Ovary (tissue), 9 donors: ENCODE measurements around the gene SLC35G4. TPM values are rescaled to one million over a fixed set of nuclear protein-coding genes. Genes with fewer than 3 reads are reported as not detected.

Experiments
- DNase-seq, 5 donors: peaks; one replicate each; pipeline ENCODE4 v3.0.0-alpha.2; 2019 to 2020
- H3K27ac ChIP-seq, 2 donors: fragments of 200-600 bp; one replicate each; pipeline versions ENCODE4 v1.5.1 to v1.8.0; 2019 to 2022
- H3K27me3 ChIP-seq: fragments of 200-600 bp; one replicate; pipeline ENCODE4 v1.8.0; 2022
- H3K36me3 ChIP-seq: fragments of 200-600 bp; sonication (generic); one replicate; pipeline ENCODE4 v1.5.1; 2019
- H3K4me1 ChIP-seq: one replicate; pipeline ENCODE4 v1.8.1; 2013; ENCODE audit warnings: mild to moderate bottlenecking, moderate library complexity; ENCODE audit not compliant: insufficient read depth
- H3K4me3 ChIP-seq: fragments of 200-600 bp; sonication (generic); one replicate; pipeline ENCODE4 v1.5.1; 2017
- H3K9me3 ChIP-seq, 2 donors: fragments of 200-600 bp in 1 of 2; sonication (generic) in 1 of 2; one replicate each; pipeline versions ENCODE4 v1.5.1 to v1.8.1; 2013 to 2019; ENCODE audit warnings: mild to moderate bottlenecking in 1 of 2, moderate library complexity in 1 of 2
- EP300 ChIP-seq: sonication (generic); formaldehyde crosslinking; IDR thresholded peaks from one replicate; pipeline ENCODE4 v1.6.1; 2017; ENCODE audit warnings: antibody characterized with exemption
- POLR2A ChIP-seq: fragments of 450-650 bp; IDR thresholded peaks from one replicate; pipeline ENCODE4 v1.6.1; 2017; ENCODE audit warnings: antibody characterized with exemption, mild to moderate bottlenecking, moderate library complexity
- WGBS, 3 donors: extraction: QIAGEN DNeasy Blood & Tissue Kit in 1 of 3; methylation state at CpG; one replicate each; pipeline versions ENCODE4 v1.1.5 to v1.1.7; 2013 to 2017; 5-methylcytosine and 5-hydroxymethylcytosine counted together
- intact Hi-C, 4 donors: fragments of 100-400 bp; cut with DNase I; formaldehyde crosslinking; loops; one replicate each; pipeline versions ENCODE4 v1.11.0 to v1.15.1; 2022 to 2023
- polyA plus RNA-seq, 2 donors: library from polyadenylated mRNA; stranded (reverse); fragments of 200-250 nt in 1 of 2; fragments of 350-450 nt in 1 of 2; fragmentation: Illumina TruSeq in 1 of 2; extraction: RNeasy Lipid Tissue Mini Kit (QIAGEN cat#74804) in 1 of 2; gene quantifications; one replicate each; pipeline ENCODE4 v1.2.3, GENCODE V29; 2013 to 2014
- total RNA-seq, 7 donors: library from RNA; depleted of rRNA in 2 of 7; stranded (reverse); fragments of >200 nt in 2 of 7; fragmentation: NEBNext Ultra II Directional in 3 of 7; extraction: Animal tissue kit (Norgen Biotek cat#: 25700) in 3 of 7; gene quantifications; one replicate each; pipeline versions ENCODE4 v1.1.0 to v1.2.4, GENCODE V29; 2016 to 2023
- TF ChIP-seq, protein P1 (sequence below), 3 donors: fragments of 450-650 bp in 2 of 3; fragments of 200-600 bp in 1 of 3; IDR thresholded peaks; one replicate each; pipeline versions ENCODE4 v1.5.1 to v1.8.0; 2016 to 2022; ENCODE audit warnings: antibody characterized with exemption in 3 of 3, mild to moderate bottlenecking in 1 of 3
- donor health status: DM: no; HTN: no; CAD: no; lungs with moderate emphysema.
- donor health status: DM: no; HTN: no; CAD: no.
- donor health status: Bipolar disorder and iron deficiency.
- donor health status: DM: yes; HTN: yes; CAD: no.
- donor health status: DM: no; HTN: no; CAD: no.
- donor health status: DM: yes; HTN: yes; CAD: no.

SLC35G4 gene
- total and polyA plus RNA-seq, 9 donors, result not detected

DNA sequence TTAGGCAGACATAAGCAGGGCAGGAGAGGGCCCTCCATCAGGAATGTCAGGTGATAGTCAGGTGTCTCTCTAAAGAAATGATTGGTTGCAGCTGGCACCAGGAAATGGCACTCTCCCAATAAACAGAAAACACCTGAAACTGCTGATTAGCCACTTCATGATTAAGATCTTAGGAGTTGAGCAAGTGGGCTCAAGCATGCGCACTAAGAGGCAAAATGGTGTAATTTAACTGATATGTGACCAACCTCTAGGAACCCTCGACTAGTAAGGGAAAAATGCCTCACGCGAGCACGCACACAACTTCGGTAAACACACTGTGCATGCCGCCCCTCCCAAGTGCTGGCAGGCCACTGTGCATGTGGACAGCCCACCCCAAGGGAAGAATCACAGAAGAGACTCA, 23.8 kb upstream of the SLC35G4 start:
- no peaks in the 10 kb centered on the region for H3K9me3 ChIP-seq
- no peak for DNase-seq
- no peak overlapping the region for H3K4me3 ChIP-seq
- no peaks in the 10 kb centered on the region for H3K27me3 ChIP-seq
- H3K4me1 ChIP-seq, result no peaks in the 10 kb centered on the region
- H3K27ac ChIP-seq, result no peak overlapping the region
- WGBS, 3 donors, result 67 to 75% (median 71%) methylated on average over 7 of the region's 7 CpGs
- TF ChIP-seq POLR2A, result no peak
- no peak for TF ChIP-seq EP300
- TF ChIP-seq, protein P1, sequence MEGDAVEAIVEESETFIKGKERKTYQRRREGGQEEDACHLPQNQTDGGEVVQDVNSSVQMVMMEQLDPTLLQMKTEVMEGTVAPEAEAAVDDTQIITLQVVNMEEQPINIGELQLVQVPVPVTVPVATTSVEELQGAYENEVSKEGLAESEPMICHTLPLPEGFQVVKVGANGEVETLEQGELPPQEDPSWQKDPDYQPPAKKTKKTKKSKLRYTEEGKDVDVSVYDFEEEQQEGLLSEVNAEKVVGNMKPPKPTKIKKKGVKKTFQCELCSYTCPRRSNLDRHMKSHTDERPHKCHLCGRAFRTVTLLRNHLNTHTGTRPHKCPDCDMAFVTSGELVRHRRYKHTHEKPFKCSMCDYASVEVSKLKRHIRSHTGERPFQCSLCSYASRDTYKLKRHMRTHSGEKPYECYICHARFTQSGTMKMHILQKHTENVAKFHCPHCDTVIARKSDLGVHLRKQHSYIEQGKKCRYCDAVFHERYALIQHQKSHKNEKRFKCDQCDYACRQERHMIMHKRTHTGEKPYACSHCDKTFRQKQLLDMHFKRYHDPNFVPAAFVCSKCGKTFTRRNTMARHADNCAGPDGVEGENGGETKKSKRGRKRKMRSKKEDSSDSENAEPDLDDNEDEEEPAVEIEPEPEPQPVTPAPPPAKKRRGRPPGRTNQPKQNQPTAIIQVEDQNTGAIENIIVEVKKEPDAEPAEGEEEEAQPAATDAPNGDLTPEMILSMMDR (IDR thresholded peaks at IDR 0.05), result no peak
- H3K36me3 ChIP-seq, result no peaks in the 10 kb centered on the region
- intact Hi-C loops, result no loop called here

DNA sequence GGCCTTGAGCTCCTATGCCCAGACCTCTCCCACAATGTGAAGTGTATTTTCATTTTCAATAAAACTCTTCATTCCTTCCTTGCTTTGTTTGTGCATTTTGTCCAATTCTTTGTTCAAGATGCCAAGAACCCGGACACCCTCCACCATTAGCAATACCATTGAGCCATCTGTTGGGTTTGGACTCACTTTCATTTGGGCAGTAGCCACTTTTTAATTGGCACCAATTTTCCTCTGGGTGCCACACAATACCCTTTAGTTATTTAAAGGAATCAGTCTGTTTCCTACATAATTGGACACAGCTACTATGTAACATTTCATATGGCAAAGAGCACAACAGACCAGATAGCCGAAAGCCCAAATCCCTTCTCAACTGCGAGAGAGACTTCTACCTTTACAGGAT, 22.5 kb upstream of the SLC35G4 start:
- no peaks in the 10 kb centered on the region for H3K36me3 ChIP-seq
- intact Hi-C loops, result no loop called here
- no peaks in the 10 kb centered on the region for H3K9me3 ChIP-seq
- no peak for TF ChIP-seq EP300
- TF ChIP-seq POLR2A, result no peak
- TF ChIP-seq, protein P1 (IDR thresholded peaks at IDR 0.05), result no peak
- 85 to 88% (median 87%) methylated on average over 3 of the region's 3 CpGs for WGBS, 3 donors
- DNase-seq, result no peak
- H3K4me3 ChIP-seq, result no peak overlapping the region
- no peak overlapping the region for H3K27ac ChIP-seq
- no peaks in the 10 kb centered on the region for H3K4me1 ChIP-seq
- H3K27me3 ChIP-seq, result no peaks in the 10 kb centered on the region

DNA sequence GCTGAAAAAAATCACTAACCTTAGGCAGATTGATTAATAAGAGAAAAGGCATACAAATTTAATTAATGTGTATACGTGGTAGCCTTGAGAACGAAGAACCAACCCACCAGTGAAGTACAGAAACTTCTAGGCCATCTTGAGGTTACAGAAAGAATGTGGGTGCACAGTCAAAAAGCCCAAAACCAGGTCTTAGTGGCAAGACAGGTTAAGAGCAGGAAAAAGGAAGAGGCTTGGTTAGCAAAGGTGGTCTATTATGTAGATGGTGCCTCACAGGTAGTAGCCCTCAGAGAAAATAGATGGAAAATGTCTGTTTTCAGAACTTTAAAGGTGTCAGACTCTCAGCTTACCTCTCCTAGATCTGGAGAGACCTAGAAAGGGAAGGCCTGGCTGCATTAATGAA, 22.0 kb upstream of the SLC35G4 start:
- 80 to 88% (median 86%) methylated on average over 2 of the region's 2 CpGs for WGBS, 3 donors
- Histone ChIP-seq H3K36me3 (no peaks in the 10 kb centered on the region), H3K27ac (no peak overlapping the region), H3K9me3 (no peaks in the 10 kb centered on the region), H3K4me1 (no peaks in the 10 kb centered on the region), H3K27me3 (no peaks in the 10 kb centered on the region), H3K4me3 (no peak overlapping the region)
- DNase-seq, result no peak
- TF ChIP-seq, protein P1 (IDR thresholded peaks at IDR 0.05), result no peak
- TF ChIP-seq POLR2A, result no peak
- intact Hi-C loops, result no loop called here

DNA sequence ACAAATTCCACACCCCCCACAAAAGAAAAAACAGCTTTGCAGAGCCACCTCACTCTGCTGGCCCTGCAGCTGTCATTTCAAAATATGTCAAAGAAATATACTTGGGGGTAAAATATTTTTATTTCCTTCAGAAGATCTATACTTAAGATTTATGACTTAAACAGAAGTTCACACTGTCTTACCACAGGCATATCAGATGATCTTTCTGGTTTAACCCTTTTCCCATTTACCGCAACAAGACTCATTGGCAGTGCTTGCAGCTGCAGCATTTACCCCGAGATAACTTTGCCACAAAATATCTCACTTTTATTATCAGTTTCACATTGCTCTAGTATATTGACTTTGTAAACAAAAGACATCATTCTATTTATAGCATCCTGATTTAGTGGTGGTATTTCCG, 21.6 kb upstream of the SLC35G4 start:
- intact Hi-C loops, result no loop called here
- DNase-seq, result no peak
- no peaks in the 10 kb centered on the region for H3K36me3 ChIP-seq
- no peak overlapping the region for H3K4me3 ChIP-seq
- H3K27ac ChIP-seq, result no peak overlapping the region
- no peaks in the 10 kb centered on the region for H3K9me3 ChIP-seq
- WGBS, 3 donors, result 37 to 60% (median 43%) methylated on average over 3 of the region's 3 CpGs
- no peak for TF ChIP-seq POLR2A
- TF ChIP-seq, protein P1 (IDR thresholded peaks at IDR 0.05), result no peak
- TF ChIP-seq EP300, result no peak
- H3K27me3 ChIP-seq, result no peaks in the 10 kb centered on the region
- no peaks in the 10 kb centered on the region for H3K4me1 ChIP-seq

DNA sequence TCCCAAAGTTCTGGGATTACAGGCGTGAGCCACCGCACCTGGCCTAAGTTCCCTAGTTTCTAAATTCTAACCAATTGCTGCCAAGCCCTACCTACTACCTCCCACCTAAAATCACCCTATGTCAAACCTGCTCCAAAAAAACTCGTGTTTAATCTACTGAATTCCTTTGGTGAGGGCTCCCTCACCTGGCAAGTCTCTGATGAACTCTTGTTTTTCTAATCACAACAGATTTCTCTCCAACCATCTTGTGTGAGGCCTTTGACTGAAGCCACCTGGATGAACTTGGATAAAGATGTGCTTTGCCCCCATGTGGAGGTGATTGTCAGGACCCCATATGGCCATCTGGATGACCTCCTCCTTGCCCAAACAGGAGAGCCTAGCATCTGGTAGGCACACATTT, 17.4 kb upstream of the SLC35G4 start:
- no peak for TF ChIP-seq EP300
- intact Hi-C loops, result no loop called here

More for the DNA sequence above, 17.4 kb upstream of the SLC35G4 start:
- DNase-seq, result no peak
- H3K27ac ChIP-seq, result no peak overlapping the region
- no peaks in the 10 kb centered on the region for H3K27me3 ChIP-seq
- no peaks in the 10 kb centered on the region for H3K9me3 ChIP-seq
- H3K36me3 ChIP-seq, result no peaks in the 10 kb centered on the region
- 73 to 82% (median 80%) methylated on average over 3 of the region's 3 CpGs for WGBS, 3 donors
- no peaks in the 10 kb centered on the region for H3K4me1 ChIP-seq
- no peak overlapping the region for H3K4me3 ChIP-seq
